HCT116 (cell line): ENCODE data around the gene APBB3. TPM values are rescaled to one million over a fixed set of nuclear protein-coding genes. Genes with fewer than 3 reads are reported as not detected.

Experiments
- ATAC-seq: fragments of 200-7000 bp; cut with Tn5 transposase; 2 replicates; pipeline ENCODE4 v1.9.1; 2020; ENCODE audit warnings: mild to moderate bottlenecking, moderate library complexity
- BruUV-seq: library from RNA; stranded (reverse); fragments of 400-500 nt; replicated peaks from 2 replicates; lab custom pipeline; 2021; lab: Mats Ljungman, UMichigan
- CTCF ChIA-PET: fragments of 300-600 bp; sonication (Branson Sonifier 250); formaldehyde crosslinking; loops from one replicate; lab custom pipeline; 2021; ENCODE audit warnings: antibody characterized with exemption; lab: Charles Lee
- POLR2A ChIA-PET: fragments of 300-600, 350-600 bp; sonication (Branson Sonifier 250); formaldehyde crosslinking; loops from one replicate; lab custom pipeline; 2021; ENCODE audit warnings: antibody characterized with exemption; lab: Charles Lee
- RAD21 ChIA-PET, 2 experiments: fragments of 300-600 bp; sonication (Branson Sonifier 250); formaldehyde crosslinking; loops; one replicate each; lab custom pipeline; 2023; ENCODE audit warnings: low total read pairs in 2 of 2; ENCODE audit not compliant: uncharacterized antibody in 2 of 2, unreplicated experiment in 2 of 2, low non-redundant PET in 1 of 2; lab: Charles Lee
- DNase-seq: peaks from one replicate; pipeline ENCODE4 v3.0.0-alpha.2; 2010; ENCODE audit warnings: low read depth, low spot score
- H2AFZ ChIP-seq: fragments of 200-600 bp; shearing (Covaris generic), sonication (generic); 2 replicates; pipeline ENCODE4 v1.6.1; 2017; ENCODE audit warnings: low read depth, mixed run types, mixed read lengths, antibody characterized with exemption, low read length; ENCODE audit not compliant: poor library complexity, severe bottlenecking
- H3K27ac ChIP-seq: 2 replicates; pipeline ENCODE4 v1.5.1; 2012; ENCODE audit warnings: low read depth, low read length
- H3K27me3 ChIP-seq: fragments of 200-600 bp; sonication (generic); 2 replicates; pipeline ENCODE4 v1.6.1; 2016; ENCODE audit warnings: mixed run types, low read length, mixed read lengths; ENCODE audit not compliant: insufficient read depth
- H3K36me3 ChIP-seq, 2 experiments: fragments of 200-500 bp in 1 of 2; fragments of 200-600 bp in 1 of 2; sonication (Bioruptor generic) in 1 of 2; sonication (generic) in 1 of 2; 2 replicates each; pipeline versions ENCODE4 v1.5.1 to v1.6.1; 2014 to 2016; ENCODE audit warnings: low read length in 2 of 2, inconsistent platforms in 1 of 2, mixed read lengths in 1 of 2, mixed run types in 1 of 2; ENCODE audit not compliant: insufficient read depth in 2 of 2, control insufficient read depth in 1 of 2
- H3K4me1 ChIP-seq, 2 experiments: fragments of 200-600 bp in 1 of 2; sonication (generic) in 1 of 2; 2 replicates each; pipeline versions ENCODE4 v1.5.1 to v1.6.1; 2012 to 2017; ENCODE audit warnings: low read length in 2 of 2, inconsistent platforms in 1 of 2, mild to moderate bottlenecking in 1 of 2, mixed read lengths in 1 of 2, mixed run types in 1 of 2, moderate library complexity in 1 of 2; ENCODE audit not compliant: insufficient read depth in 2 of 2, control insufficient read depth in 1 of 2
- H3K4me2 ChIP-seq: fragments of 200-600 bp; sonication (generic); 2 replicates; pipeline ENCODE4 v1.6.1; 2017; ENCODE audit warnings: mixed run types, low read length, mixed read lengths
- H3K4me3 ChIP-seq, 2 experiments: fragments of 200-600 bp in 1 of 2; sonication (generic) in 1 of 2; replicated peaks in 1 of 2; 2 replicates each; pipeline ENCODE4 v1.5.1; 2011 to 2016; ENCODE audit warnings: low read length in 2 of 2, control low read depth in 1 of 2, low read depth in 1 of 2, mild to moderate bottlenecking in 1 of 2, mixed read lengths in 1 of 2, mixed run types in 1 of 2
- H3K79me2 ChIP-seq: fragments of 200-600 bp; sonication (generic); 2 replicates; pipeline ENCODE4 v1.6.1; 2017; ENCODE audit warnings: mild to moderate bottlenecking, mixed run types, low read length, moderate library complexity, mixed read lengths; ENCODE audit not compliant: insufficient read depth
- H3K9ac ChIP-seq: fragments of 200-600 bp; sonication (generic); 2 replicates; pipeline ENCODE4 v1.6.1; 2016; ENCODE audit warnings: low read length, mixed read lengths
- H3K9me2 ChIP-seq: fragments of 200-600 bp; sonication (generic), shearing (Covaris generic); 2 replicates; pipeline ENCODE4 v1.6.1; 2017; ENCODE audit warnings: mixed run types, mild to moderate bottlenecking, moderate library complexity; ENCODE audit not compliant: insufficient read depth
- H3K9me3 ChIP-seq, 2 experiments: fragments of 200-500 bp in 1 of 2; fragments of 200-600 bp in 1 of 2; sonication (Bioruptor generic) in 1 of 2; sonication (generic) in 1 of 2; 2 replicates each; pipeline ENCODE4 v1.6.1; 2014 to 2017; ENCODE audit warnings: low read length in 2 of 2, mixed read lengths in 2 of 2, inconsistent platforms in 1 of 2, low read depth in 1 of 2, mild to moderate bottlenecking in 1 of 2, mixed run types in 1 of 2, moderate library complexity in 1 of 2; ENCODE audit not compliant: control insufficient read depth in 1 of 2, insufficient read depth in 1 of 2
- H4K20me1 ChIP-seq: fragments of 200-600 bp; sonication (generic), shearing (Covaris generic); 2 replicates; pipeline ENCODE4 v1.6.1; 2017; ENCODE audit warnings: mixed run types, mild to moderate bottlenecking, moderate library complexity; ENCODE audit not compliant: insufficient read depth
- CBX3 ChIP-seq: IDR thresholded peaks from 2 replicates; pipeline ENCODE4 v1.6.1; 2012; ENCODE audit warnings: low read depth
- ELF1 ChIP-seq: IDR thresholded peaks from 2 replicates; pipeline ENCODE4 v1.6.1; 2012; ENCODE audit warnings: low read depth, borderline replicate concordance
- EZH2 ChIP-seq: fragments of 200-600 bp; sonication (generic); IDR thresholded peaks from 2 replicates; pipeline ENCODE4 v1.6.1; 2017; ENCODE audit warnings: antibody characterized with exemption, mixed run types
- JUND ChIP-seq: IDR thresholded peaks from 2 replicates; pipeline ENCODE4 v1.6.1; 2012
- POLR2A ChIP-seq: IDR thresholded peaks from 2 replicates; pipeline ENCODE4 v1.7.0; 2011; ENCODE audit warnings: borderline replicate concordance; ENCODE audit not compliant: insufficient read depth, insufficient read length; ENCODE audit errors: extremely low read depth
- POLR2AphosphoS5 ChIP-seq: IDR thresholded peaks from 2 replicates; pipeline ENCODE4 v1.6.1; 2011; ENCODE audit warnings: mild to moderate bottlenecking, low read depth, low read length, moderate library complexity
- RAD21 ChIP-seq: IDR thresholded peaks from 2 replicates; pipeline ENCODE4 v1.6.1; 2012; ENCODE audit warnings: low read depth, mild to moderate bottlenecking
- SIN3A ChIP-seq: IDR thresholded peaks from 2 replicates; pipeline ENCODE4 v1.6.1; 2012; ENCODE audit warnings: low read depth
- SP1 ChIP-seq: IDR thresholded peaks from 2 replicates; pipeline ENCODE4 v1.6.1; 2012; ENCODE audit warnings: low read depth
- SRF ChIP-seq: IDR thresholded peaks from 2 replicates; pipeline ENCODE4 v1.6.1; 2012; ENCODE audit warnings: low read depth
- TCF7L2 ChIP-seq: IDR thresholded peaks from 2 replicates; pipeline ENCODE4 v1.7.0; 2011; ENCODE audit warnings: borderline replicate concordance, inconsistent platforms; ENCODE audit not compliant: insufficient read depth, insufficient read length; ENCODE audit errors: extremely low read depth
- YY1 ChIP-seq: IDR thresholded peaks from 2 replicates; pipeline ENCODE4 v1.6.1; 2011; ENCODE audit warnings: low read length, low read depth, moderate library complexity, mild to moderate bottlenecking; ENCODE audit not compliant: insufficient replicate concordance; ENCODE audit errors: extremely low read depth
- ZFX ChIP-seq: fragments of 450-650 bp; IDR thresholded peaks from 2 replicates; pipeline ENCODE4 v1.6.1; 2017
- ZNF274 ChIP-seq: fragments of 200-500 bp; sonication (Bioruptor generic); IDR thresholded peaks from 2 replicates; pipeline ENCODE4 v1.6.1; 2014; ENCODE audit warnings: mild to moderate bottlenecking, low read depth, low read length, inconsistent platforms
- intact Hi-C: fragments of 100-400 bp; cut with micrococcal nuclease; formaldehyde crosslinking; loops from 2 replicates; pipeline ENCODE4 v1.10.0; 2022
- total RNA-seq: library from RNA; stranded (reverse); gene quantifications from one replicate; pipeline ENCODE4 v1.2.1, GENCODE V29; 2021; ENCODE audit not compliant: unreplicated experiment
- TF ChIP-seq, protein P1 (sequence below), 3 experiments: fragments of 200-600 bp in 1 of 3; sonication (generic) in 1 of 3; IDR thresholded peaks in 2 of 3; conservative IDR thresholded peaks in 1 of 3; 2 replicates each; pipeline ENCODE4 v1.5.1; 2012 to 2017; ENCODE audit warnings: low read depth in 2 of 3, low read length in 2 of 3, antibody characterized with exemption in 1 of 3, borderline replicate concordance in 1 of 3, control low read depth in 1 of 3, mild to moderate bottlenecking in 1 of 3, mixed read lengths in 1 of 3, mixed run types in 1 of 3, moderate library complexity in 1 of 3; ENCODE audit not compliant: insufficient read depth in 1 of 3
- TF ChIP-seq, protein P2 (sequence below): IDR thresholded peaks from 2 replicates; pipeline ENCODE4 v1.6.1; 2012
- TF ChIP-seq, protein P3 (sequence below): IDR thresholded peaks from 2 replicates; pipeline ENCODE4 v1.6.1; 2012
- TF ChIP-seq, protein P4 (sequence below): IDR thresholded peaks from 2 replicates; pipeline ENCODE4 v1.6.1; 2012; ENCODE audit warnings: low read depth
- TF ChIP-seq, protein P5 (sequence below): IDR thresholded peaks from 2 replicates; pipeline ENCODE4 v1.6.1; 2011; ENCODE audit warnings: mild to moderate bottlenecking, low read length, moderate library complexity; ENCODE audit not compliant: insufficient replicate concordance; ENCODE audit errors: extremely low read depth

APBB3 gene
- total RNA-seq, 1 experiment from 2014 or later: 28.4 TPM

DNA sequence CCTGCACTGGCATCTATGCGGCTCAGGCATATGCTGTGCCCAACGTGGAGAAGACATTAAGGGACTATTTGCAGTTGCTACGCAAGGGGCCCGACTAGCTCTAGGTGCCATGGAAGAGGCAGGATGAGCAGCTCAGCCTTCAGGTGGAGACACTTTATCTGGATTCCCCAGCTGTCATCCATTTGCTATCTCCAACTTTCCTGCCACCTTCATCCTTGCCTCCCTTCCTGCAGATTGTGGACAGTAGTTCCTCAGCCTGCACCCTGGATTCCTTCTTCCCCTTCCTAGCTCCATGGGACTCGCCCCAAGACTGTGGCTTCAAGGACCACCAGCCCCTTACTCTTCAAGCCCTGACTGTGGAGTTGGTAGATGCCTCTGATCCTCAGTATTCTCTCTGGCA is 2.3 kb upstream of the APBB3 start:
- Histone ChIP-seq H2AFZ (no peak overlapping the region), H3K27me3 (no peaks in the 10 kb centered on the region), H3K9me2 (no peaks in the 10 kb centered on the region), H3K9me3 (no peaks in the 10 kb centered on the region), H3K4me3 (no peak overlapping the region), H3K27ac (no peak overlapping the region), H3K9ac (no peak overlapping the region), H3K79me2 (peaks cover 27% of the 10 kb centered on the region), H3K4me2 (no peak overlapping the region), H3K36me3 (peaks cover 0 to 15% of the 10 kb centered on the region in 2 experiments; a peak in 3 of 4 replicates), H4K20me1 (no peaks in the 10 kb centered on the region), H3K4me1 (peaks cover 7 to 19% of the 10 kb centered on the region in 2 experiments; a peak in 3 of 4 replicates)
- ChIA-PET RAD21 (no interaction called here), POLR2A (no interaction called here), CTCF (no interaction called here)
- intact Hi-C loops: no loop called here
- no TSS peak for BruUV-seq
- no peak for ATAC-seq
- DNase-seq: no peak
- TF ChIP-seq, protein P1, sequence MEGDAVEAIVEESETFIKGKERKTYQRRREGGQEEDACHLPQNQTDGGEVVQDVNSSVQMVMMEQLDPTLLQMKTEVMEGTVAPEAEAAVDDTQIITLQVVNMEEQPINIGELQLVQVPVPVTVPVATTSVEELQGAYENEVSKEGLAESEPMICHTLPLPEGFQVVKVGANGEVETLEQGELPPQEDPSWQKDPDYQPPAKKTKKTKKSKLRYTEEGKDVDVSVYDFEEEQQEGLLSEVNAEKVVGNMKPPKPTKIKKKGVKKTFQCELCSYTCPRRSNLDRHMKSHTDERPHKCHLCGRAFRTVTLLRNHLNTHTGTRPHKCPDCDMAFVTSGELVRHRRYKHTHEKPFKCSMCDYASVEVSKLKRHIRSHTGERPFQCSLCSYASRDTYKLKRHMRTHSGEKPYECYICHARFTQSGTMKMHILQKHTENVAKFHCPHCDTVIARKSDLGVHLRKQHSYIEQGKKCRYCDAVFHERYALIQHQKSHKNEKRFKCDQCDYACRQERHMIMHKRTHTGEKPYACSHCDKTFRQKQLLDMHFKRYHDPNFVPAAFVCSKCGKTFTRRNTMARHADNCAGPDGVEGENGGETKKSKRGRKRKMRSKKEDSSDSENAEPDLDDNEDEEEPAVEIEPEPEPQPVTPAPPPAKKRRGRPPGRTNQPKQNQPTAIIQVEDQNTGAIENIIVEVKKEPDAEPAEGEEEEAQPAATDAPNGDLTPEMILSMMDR (IDR thresholded peaks at IDR 0.05 in 2 of 3, conservative IDR thresholded peaks at IDR 0.05 in 1 of 3; ENCODE audit: borderline replicate concordance in 1 of 3, insufficient read depth in 1 of 3, low read depth in 2 of 3, low read length in 2 of 3): no peak
- TF ChIP-seq, protein P2, sequence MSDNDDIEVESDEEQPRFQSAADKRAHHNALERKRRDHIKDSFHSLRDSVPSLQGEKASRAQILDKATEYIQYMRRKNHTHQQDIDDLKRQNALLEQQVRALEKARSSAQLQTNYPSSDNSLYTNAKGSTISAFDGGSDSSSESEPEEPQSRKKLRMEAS: no peak
- TF ChIP-seq YY1 (no peak), SRF (no peak), ZNF274 (no peak), POLR2A (no peak), TCF7L2 (no peak), SIN3A (no peak), ELF1 (no peak), ZFX (no peak), JUND (no peak), CBX3 (no peak), RAD21 (no peak), POLR2AphosphoS5 (no peak), EZH2 (no peak), SP1 (no peak)
- TF ChIP-seq, protein P3, sequence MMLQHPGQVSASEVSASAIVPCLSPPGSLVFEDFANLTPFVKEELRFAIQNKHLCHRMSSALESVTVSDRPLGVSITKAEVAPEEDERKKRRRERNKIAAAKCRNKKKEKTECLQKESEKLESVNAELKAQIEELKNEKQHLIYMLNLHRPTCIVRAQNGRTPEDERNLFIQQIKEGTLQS: no peak
- TF ChIP-seq, protein P4, sequence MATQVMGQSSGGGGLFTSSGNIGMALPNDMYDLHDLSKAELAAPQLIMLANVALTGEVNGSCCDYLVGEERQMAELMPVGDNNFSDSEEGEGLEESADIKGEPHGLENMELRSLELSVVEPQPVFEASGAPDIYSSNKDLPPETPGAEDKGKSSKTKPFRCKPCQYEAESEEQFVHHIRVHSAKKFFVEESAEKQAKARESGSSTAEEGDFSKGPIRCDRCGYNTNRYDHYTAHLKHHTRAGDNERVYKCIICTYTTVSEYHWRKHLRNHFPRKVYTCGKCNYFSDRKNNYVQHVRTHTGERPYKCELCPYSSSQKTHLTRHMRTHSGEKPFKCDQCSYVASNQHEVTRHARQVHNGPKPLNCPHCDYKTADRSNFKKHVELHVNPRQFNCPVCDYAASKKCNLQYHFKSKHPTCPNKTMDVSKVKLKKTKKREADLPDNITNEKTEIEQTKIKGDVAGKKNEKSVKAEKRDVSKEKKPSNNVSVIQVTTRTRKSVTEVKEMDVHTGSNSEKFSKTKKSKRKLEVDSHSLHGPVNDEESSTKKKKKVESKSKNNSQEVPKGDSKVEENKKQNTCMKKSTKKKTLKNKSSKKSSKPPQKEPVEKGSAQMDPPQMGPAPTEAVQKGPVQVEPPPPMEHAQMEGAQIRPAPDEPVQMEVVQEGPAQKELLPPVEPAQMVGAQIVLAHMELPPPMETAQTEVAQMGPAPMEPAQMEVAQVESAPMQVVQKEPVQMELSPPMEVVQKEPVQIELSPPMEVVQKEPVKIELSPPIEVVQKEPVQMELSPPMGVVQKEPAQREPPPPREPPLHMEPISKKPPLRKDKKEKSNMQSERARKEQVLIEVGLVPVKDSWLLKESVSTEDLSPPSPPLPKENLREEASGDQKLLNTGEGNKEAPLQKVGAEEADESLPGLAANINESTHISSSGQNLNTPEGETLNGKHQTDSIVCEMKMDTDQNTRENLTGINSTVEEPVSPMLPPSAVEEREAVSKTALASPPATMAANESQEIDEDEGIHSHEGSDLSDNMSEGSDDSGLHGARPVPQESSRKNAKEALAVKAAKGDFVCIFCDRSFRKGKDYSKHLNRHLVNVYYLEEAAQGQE: no peak
- TF ChIP-seq, protein P5, sequence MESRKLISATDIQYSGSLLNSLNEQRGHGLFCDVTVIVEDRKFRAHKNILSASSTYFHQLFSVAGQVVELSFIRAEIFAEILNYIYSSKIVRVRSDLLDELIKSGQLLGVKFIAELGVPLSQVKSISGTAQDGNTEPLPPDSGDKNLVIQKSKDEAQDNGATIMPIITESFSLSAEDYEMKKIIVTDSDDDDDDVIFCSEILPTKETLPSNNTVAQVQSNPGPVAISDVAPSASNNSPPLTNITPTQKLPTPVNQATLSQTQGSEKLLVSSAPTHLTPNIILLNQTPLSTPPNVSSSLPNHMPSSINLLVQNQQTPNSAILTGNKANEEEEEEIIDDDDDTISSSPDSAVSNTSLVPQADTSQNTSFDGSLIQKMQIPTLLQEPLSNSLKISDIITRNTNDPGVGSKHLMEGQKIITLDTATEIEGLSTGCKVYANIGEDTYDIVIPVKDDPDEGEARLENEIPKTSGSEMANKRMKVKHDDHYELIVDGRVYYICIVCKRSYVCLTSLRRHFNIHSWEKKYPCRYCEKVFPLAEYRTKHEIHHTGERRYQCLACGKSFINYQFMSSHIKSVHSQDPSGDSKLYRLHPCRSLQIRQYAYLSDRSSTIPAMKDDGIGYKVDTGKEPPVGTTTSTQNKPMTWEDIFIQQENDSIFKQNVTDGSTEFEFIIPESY: no peak
